KMS-11 (cell line): Measurements from ENCODE around the gene NOS1.

ENCODE experiments used
- H2AFZ ChIP-seq: fragments of 200-600 bp; sonication (generic); 2 replicates; pipeline ENCODE4 v1.6.1; 2016; ENCODE audit warnings: antibody characterized with exemption, mixed run types, low read depth
- H3K27ac ChIP-seq: fragments of 200-600 bp; sonication (generic); 2 replicates; pipeline ENCODE4 v1.6.1; 2016; ENCODE audit warnings: mild to moderate bottlenecking, mixed run types
- H3K27me3 ChIP-seq: fragments of 200-600 bp; sonication (generic); 2 replicates; pipeline ENCODE4 v1.6.1; 2017; ENCODE audit warnings: mild to moderate bottlenecking, low read depth, mixed run types, moderate library complexity; ENCODE audit not compliant: insufficient read depth
- H3K36me3 ChIP-seq: fragments of 200-600 bp; sonication (generic); 2 replicates; pipeline ENCODE4 v1.6.1; 2017; ENCODE audit warnings: mild to moderate bottlenecking, mixed run types; ENCODE audit not compliant: insufficient read depth
- H3K4me1 ChIP-seq: fragments of 200-600 bp; sonication (generic); 2 replicates; pipeline ENCODE4 v1.6.1; 2016; ENCODE audit warnings: mild to moderate bottlenecking, low read depth, mixed run types; ENCODE audit not compliant: poor library complexity, severe bottlenecking
- H3K4me2 ChIP-seq: fragments of 200-600 bp; sonication (generic); 2 replicates; pipeline ENCODE4 v1.7.0; 2016; ENCODE audit warnings: mild to moderate bottlenecking, mixed run types
- H3K4me3 ChIP-seq: fragments of 200-600 bp; sonication (generic); IDR thresholded peaks from 2 replicates; pipeline ENCODE4 v1.6.1; 2017; ENCODE audit warnings: low read depth, low read length, mixed read lengths; ENCODE audit not compliant: insufficient read depth
- H3K79me2 ChIP-seq: fragments of 200-600 bp; sonication (generic); 2 replicates; pipeline ENCODE4 v1.6.1; 2016; ENCODE audit warnings: low read depth, mixed run types; ENCODE audit not compliant: insufficient read depth
- H3K9ac ChIP-seq: fragments of 200-600 bp; sonication (generic); 2 replicates; pipeline ENCODE4 v1.6.1; 2016; ENCODE audit warnings: mild to moderate bottlenecking, mixed run types
- H4K20me1 ChIP-seq: fragments of 200-600 bp; sonication (generic); 2 replicates; pipeline ENCODE4 v1.6.1; 2016; ENCODE audit warnings: mild to moderate bottlenecking, mixed run types; ENCODE audit not compliant: insufficient read depth
- TF ChIP-seq, protein P1 (sequence below): fragments of 200-600 bp; sonication (generic); conservative IDR thresholded peaks from 2 replicates; pipeline ENCODE4 v1.6.1; 2017; ENCODE audit warnings: low read depth, mild to moderate bottlenecking, antibody characterized with exemption, low read length, moderate library complexity, mixed read lengths

Gene NOS1

DNA sequence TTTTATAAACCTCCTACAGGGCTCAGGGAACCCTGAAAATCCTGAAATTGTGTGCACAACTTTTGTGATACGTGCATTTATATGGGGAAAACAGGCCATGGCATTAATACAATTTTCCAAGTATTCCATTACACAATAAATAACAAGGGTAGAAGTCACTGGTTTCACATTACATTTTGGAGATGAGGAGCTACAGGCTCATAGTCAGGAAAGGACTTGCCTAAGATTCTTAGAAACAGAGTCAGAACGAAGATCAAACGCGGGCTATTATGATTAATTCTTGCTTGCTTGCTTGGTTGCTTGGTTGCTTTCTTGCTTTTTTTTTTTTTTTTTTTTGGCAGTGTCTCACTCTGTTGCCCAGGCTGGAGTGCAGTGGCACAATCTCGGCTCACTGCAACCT lies 16.7 kb downstream of the NOS1 start:
- no peak overlapping the region for H2AFZ ChIP-seq
- no peak overlapping the region for H3K9ac ChIP-seq
- H3K27ac ChIP-seq: no peak overlapping the region
- no peaks in the 10 kb centered on the region for H3K36me3 ChIP-seq
- H4K20me1 ChIP-seq: no peaks in the 10 kb centered on the region
- TF ChIP-seq, protein P1, sequence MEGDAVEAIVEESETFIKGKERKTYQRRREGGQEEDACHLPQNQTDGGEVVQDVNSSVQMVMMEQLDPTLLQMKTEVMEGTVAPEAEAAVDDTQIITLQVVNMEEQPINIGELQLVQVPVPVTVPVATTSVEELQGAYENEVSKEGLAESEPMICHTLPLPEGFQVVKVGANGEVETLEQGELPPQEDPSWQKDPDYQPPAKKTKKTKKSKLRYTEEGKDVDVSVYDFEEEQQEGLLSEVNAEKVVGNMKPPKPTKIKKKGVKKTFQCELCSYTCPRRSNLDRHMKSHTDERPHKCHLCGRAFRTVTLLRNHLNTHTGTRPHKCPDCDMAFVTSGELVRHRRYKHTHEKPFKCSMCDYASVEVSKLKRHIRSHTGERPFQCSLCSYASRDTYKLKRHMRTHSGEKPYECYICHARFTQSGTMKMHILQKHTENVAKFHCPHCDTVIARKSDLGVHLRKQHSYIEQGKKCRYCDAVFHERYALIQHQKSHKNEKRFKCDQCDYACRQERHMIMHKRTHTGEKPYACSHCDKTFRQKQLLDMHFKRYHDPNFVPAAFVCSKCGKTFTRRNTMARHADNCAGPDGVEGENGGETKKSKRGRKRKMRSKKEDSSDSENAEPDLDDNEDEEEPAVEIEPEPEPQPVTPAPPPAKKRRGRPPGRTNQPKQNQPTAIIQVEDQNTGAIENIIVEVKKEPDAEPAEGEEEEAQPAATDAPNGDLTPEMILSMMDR: no peak
- no peaks in the 10 kb centered on the region for H3K79me2 ChIP-seq
- H3K4me2 ChIP-seq: no peak overlapping the region
- H3K4me3 ChIP-seq: no peak overlapping the region
- no peaks in the 10 kb centered on the region for H3K27me3 ChIP-seq
- no peaks in the 10 kb centered on the region for H3K4me1 ChIP-seq

DNA sequence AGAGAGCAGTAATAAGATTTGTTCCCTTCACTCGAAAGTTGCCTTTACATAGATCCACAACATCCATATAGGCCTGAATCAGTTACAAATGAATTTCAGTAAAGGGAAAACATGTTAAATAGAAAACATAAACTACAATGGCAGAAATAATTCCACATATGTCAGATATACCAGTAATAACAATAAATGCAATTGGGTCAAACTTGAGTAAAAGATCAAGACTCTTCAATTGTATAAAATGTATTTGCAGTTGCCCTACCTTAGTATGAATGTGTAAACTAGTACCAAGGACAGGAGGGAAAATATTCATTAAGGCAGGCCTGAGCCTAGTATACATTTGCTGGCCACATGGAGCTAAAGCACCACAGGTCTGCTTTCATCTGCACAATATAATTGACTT lies 17.6 kb downstream of the NOS1 start:
- H3K36me3 ChIP-seq: no peaks in the 10 kb centered on the region
- H3K4me2 ChIP-seq: no peak overlapping the region
- no peak overlapping the region for H3K9ac ChIP-seq
- no peak overlapping the region for H3K27ac ChIP-seq
- H3K79me2 ChIP-seq: no peaks in the 10 kb centered on the region
- no peaks in the 10 kb centered on the region for H3K4me1 ChIP-seq
- TF ChIP-seq, protein P1: no peak
- no peaks in the 10 kb centered on the region for H3K27me3 ChIP-seq
- H2AFZ ChIP-seq: no peak overlapping the region
- no peak overlapping the region for H3K4me3 ChIP-seq
- H4K20me1 ChIP-seq: no peaks in the 10 kb centered on the region

GRCh38 chr12:117343296-117343695 lies 18.1 kb downstream of the NOS1 start:
- TF ChIP-seq, protein P1: no peak
- Histone ChIP-seq H3K79me2 (no peaks in the 10 kb centered on the region), H3K9ac (no peak overlapping the region), H3K36me3 (no peaks in the 10 kb centered on the region), H3K4me1 (no peaks in the 10 kb centered on the region), H4K20me1 (no peaks in the 10 kb centered on the region), H3K4me2 (no peak overlapping the region), H3K4me3 (no peak overlapping the region), H2AFZ (no peak overlapping the region), H3K27me3 (no peaks in the 10 kb centered on the region), H3K27ac (no peak overlapping the region)

DNA sequence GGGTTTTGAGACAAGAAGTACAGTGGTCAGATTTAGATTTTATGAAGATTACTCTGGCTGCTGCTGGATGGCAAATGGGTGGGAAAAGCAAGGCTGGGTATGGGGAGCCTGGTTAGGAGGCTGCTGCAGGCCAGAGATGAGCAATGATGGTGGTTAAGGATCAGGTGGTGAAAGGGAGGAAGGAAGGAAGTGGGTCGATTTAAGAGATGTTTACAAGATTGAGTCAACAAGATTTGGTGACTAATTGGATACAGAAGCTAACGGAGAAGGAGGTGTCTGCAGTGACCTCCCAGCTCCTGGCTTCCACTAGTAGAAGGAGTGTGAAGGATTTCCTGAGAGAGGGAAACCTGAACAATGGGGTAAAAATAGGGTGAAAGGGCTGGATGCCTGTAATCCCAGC lies 18.7 kb downstream of the NOS1 start:
- no peaks in the 10 kb centered on the region for H3K36me3 ChIP-seq
- H3K4me1 ChIP-seq: no peaks in the 10 kb centered on the region
- H3K4me3 ChIP-seq: no peak overlapping the region
- no peaks in the 10 kb centered on the region for H4K20me1 ChIP-seq
- H3K4me2 ChIP-seq: no peak overlapping the region
- no peaks in the 10 kb centered on the region for H3K27me3 ChIP-seq
- no peak overlapping the region for H2AFZ ChIP-seq
- H3K27ac ChIP-seq: no peak overlapping the region
- no peaks in the 10 kb centered on the region for H3K79me2 ChIP-seq
- TF ChIP-seq, protein P1: no peak
- no peak overlapping the region for H3K9ac ChIP-seq
